Right forelimb (tissue), 1 donor: ENCODE measurements around the gene CCNE1.

Source experiments
- DNase-seq: peaks from one replicate; pipeline ENCODE4 v3.0.0-alpha.2; 2018

Gene CCNE1

GRCh38 chr19:29849208-29849607, 37.4 kb downstream of the CCNE1 start:
- DNase-seq: no peak

DNA sequence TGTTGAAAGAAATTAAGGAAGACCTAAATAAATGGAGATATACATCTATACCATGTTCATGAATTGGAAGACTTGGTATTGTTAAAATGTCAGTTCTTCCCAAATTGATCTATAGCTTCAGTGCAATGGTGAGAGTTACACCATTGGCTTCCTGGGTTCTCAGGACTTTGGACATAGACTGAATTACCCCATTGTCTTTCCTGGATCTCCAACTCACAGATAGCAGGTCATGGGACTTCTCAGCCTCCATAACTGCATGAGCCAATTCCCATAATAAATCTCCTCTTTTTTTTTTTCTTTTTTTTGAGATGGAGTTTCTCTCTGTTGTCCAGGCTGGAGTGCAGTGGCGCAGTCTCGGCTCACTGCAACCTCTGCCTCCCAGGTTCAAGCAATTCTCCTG, 38.7 kb downstream of the CCNE1 start:
- no peak for DNase-seq

DNA sequence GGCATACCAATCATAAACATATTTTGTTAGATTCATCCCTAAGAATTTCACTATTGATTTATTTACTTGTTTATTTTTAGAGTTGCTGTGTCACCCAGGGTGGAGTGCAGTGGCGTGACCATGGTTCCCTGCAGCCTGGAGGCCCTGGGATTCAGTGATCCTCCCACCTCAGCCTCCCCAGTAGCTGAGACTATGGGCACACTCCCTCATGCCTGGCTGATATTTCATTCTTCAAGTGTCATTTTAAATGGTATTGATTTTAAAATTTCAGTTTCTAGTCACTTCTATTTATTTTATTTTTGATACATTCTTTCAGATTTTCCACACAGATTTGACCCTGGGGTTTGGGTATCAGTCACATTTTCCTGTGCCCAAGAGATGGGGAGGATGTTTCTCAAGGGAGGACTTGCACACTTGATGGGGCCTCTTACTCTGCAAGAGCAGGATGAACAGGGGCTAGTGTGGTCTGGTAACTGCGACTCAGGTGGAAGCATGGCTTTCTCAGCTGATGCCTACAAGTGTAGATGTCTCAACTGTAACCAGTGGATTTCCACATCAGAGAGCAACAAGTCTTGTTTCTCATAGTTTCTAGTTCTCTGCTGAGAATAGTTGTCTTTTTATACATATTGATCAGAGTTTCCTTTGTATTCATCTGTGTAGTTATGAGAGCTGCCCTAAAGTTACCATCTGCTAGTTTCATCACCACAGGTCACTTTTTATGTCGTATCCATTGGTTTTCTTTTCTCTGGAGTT, 40.2 kb downstream of the CCNE1 start:
- DNase-seq: no peak

DNA sequence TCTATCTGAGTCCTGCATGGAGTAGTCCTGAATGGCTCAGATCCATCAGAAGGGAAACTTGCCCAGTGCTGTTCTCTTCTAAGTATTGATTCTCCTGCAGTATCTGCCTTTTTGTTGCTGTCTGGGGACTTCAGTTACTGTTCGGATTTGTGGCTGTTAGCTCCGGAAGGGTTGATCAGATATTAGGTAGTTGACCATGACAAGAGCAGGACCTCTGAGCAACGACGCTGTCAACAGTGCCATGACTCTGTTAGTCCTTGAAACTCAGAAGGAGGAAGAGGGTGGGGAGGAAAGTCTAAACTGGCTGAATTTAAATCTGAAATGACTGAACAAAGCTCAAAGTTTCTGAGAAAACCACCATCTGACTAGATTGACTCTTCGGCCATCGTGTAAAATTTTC, 42.2 kb downstream of the CCNE1 start:
- no peak for DNase-seq

DNA sequence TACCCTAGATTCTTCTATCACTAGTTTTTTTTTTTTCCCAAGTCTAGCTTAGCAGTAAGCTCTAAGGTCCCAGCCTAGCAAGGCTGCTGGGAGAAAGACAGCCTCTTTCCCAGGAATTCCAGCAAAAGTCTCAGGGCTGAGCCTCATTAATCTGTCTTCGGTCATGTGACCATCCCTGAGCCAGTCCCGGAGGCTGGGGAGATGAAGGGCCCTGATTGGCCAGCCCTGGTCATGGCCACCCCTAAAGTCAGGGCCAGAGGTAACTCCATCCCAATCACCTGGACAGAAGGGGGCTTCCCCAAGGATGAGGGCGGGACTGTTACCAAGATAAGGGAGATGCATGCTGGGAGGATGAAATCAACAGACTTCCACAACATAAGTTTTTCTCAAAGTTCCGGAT, 43.3 kb downstream of the CCNE1 start:
- no peak for DNase-seq

GRCh38 chr19:29855741-29856500, 44.1 kb downstream of the CCNE1 start:
- DNase-seq: no peak

DNA sequence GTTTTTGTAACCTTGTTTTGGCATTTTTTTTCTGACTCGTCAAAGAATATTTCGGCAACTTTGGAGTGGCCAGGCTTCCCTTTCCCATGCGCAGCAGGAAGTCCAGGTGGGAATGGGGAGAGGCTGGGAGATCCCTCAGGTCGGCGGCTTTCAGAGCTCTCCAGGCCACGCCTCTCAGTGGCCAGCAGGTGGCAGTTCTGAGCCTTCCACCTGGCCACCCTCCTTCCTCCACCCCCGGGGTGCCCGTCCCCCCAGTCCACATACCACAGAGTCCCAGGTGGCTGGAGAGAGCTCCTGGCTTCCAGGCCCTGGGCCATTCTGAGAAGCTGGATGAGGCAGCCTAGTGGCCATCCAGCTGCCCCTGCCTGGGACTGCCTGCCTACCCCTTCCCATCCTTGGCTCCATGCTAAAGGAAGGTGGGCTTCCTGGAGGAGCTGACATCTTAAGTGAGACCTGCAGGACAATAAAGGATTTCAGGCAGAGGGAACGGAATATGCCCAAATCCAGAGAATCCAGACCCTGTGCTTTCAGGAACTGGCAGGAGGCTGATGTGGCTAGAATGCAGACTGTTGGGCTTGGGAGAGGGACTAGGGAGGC, 46.3 kb downstream of the CCNE1 start:
- DNase-seq: no peak

DNA sequence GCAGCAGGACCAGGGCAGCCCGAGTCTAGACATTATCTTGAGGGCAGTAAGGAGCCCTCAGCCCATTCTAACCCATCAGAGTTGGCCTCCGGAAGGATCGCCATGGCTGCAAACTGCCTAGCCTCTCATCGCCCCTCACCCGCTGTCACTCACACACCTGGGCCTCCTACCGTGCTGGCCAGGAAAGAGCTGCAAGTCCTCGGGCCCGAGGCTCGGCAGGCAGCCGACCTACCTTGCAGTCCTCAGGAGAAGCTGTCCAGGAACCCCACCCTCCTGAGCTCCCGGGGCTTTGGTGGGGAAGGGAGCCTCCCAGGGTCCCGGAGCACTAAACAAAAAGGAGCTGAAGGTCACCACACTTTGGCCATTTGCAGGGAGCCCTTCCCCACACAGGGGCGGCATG, 46.8 kb downstream of the CCNE1 start:
- no peak for DNase-seq

- no peak for DNase-seq
Observed at GRCh38 chr19:29860492-29860891, 48.7 kb downstream of the CCNE1 start.

DNA sequence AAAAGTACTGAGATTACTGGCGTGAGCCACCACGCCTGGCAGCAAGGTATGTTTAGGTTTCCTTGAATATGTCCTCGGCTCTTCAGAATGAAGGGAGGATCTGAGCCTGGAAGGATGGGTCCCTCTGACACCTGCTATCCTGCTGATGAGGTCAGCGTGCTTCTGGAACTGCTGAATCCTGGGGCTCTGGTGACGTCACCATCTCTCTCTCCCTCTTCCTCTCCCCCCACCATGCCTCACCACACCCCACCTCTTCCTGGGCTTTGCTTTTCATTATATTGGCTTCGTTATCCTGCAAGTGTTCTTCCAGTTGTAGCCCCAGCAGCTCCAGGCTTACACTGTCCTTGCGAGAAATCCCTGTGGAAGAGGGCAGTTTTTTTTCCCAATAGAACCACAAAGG, 49.8 kb downstream of the CCNE1 start:
- DNase-seq: no peak

GRCh38 chr19:29866011-29866410, 54.2 kb downstream of the CCNE1 start:
- no peak for DNase-seq

DNA sequence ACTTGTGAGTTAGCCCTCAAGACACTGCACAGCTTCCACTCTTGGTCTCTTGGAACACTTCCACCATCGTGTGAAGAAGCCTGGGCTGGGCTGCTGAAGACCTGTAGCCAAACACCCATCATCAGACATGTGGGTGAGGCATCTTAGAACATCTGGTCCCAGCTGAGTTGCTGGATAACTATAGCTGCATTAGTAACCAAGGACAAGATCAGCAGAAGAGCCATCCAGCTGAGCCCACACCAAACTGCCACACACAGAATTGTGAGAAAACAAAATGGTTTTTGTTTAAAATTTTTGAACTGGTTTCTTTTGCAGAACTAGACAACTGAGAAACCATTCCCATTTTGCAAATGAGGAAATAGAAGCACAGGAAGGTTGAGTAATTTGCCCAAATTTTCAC, 56.2 kb downstream of the CCNE1 start:
- no peak for DNase-seq

DNA sequence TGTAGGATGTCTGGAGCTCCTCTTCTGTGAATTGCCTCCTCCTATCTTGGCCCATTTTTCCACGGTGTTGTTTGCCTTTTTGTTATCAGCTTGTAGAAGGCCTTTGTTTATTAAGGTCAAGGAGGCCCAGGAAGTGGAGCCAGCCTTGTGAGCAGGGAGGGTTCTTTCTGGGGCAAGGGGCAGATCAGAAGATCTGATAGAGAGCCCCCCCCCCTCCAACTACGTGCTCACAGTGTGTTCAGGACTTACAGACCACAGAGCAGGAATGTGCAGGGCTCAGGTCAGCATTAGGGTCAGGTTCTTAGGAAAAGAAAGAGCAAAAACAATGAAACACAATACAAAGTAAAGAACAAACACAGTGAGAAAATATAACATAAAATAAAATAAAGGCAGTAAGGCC, 59.4 kb downstream of the CCNE1 start:
- DNase-seq: no peak

DNA sequence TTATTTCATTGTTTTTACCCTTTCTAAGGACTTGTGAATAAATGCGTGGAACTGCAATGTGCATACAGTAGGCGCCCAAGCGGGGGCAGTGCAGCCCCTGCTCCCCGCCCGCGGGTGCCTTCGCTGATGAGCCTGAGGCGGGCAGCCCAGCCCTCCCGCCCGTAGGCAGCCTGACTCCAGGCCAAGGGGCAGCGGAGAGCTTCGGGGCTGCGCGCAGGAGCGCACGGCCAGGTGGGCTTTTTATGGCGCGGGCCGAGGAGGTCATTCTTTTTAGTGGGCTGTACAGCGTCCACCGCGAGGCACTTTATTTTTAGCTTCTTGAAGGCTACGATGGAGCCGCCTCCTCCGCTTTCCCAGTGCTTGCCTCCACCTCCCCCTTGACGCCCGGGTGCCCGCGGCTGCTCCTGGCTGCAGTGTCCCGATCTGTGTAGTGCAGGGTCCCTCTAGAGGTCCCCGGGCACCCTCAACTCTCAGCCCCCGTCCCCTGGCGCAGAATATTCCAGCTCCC, 60.5 kb downstream of the CCNE1 start:
- DNase-seq: no peak

DNA sequence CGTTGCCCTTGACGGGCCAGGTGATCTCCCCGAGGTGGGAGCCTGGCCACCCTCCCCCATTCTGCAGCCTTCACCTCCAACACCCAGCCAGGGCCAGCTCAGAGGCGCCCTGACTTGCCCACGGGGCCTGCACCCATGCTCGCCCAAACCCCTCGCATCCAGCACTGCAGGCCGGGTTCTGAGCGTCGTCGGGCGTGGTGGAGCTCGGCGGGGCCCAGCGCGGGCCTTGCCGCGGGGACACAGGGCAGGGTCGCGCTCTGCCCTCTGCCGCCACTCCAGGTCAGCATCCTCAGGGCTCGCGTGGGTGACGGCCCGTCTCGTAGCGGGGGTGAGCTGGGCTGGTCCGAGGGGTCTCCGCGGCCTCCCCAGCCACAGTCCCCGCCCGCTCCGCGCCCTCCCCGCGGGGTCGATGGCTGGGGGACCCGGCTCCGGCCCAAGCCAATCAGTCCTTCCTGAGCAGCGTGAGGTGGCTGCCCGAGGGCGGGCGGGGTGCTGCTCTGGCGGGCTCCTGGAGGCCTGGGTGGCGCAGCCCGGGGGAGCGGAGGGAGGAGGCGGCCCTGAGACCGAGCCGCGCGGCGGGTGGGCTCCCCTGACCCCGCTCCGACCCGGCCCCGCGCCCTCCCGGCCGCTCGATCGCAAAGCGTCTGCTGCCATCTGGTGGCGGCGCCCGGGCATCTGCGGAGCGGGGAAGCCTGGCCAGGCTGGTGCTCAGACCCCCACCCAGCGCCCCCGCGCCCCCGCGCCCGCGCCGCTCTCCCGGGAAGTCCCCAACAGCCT, 61.4 kb downstream of the CCNE1 start:
- DNase-seq: peak; percentile 83
